Activated T-cell treated with anti-CD3 and anti-CD28 coated beads for 24 hours (primary cell): ENCODE data around the gene KIF3C.
"Not testable (repeated sequence)": the region's sequence is repeated elsewhere in the genome, so short reads cannot be mapped to it uniquely, and the experiment has no call there.

ENCODE experiments used
- DNase-seq: peaks from one replicate; pipeline ENCODE4 v3.0.0-alpha.2; 2020; ENCODE audit warnings: low read depth

KIF3C gene

GRCh38 chr2:25960396-25960795, 21.9 kb downstream of the KIF3C start:
- no peak for DNase-seq

- DNase-seq: not testable (repeated sequence)
These were observed 23.7 kb downstream of the KIF3C start for GRCh38 chr2:25958611-25959010.

GRCh38 chr2:25957743-25958142, 24.6 kb downstream of the KIF3C start:
- DNase-seq: no peak

GRCh38 chr2:25955869-25956535, 26.3 kb downstream of the KIF3C start:
- DNase-seq: no peak

GRCh38 chr2:25955036-25955435, 27.3 kb downstream of the KIF3C start:
- DNase-seq: no peak

- no peak for DNase-seq
These were observed 28.0 kb downstream of the KIF3C start for GRCh38 chr2:25954199-25954752.

- peak; percentile 54 for DNase-seq
These were observed 31.2 kb downstream of the KIF3C start for GRCh38 chr2:25951071-25951547.

GRCh38 chr2:25948437-25948836, 33.9 kb downstream of the KIF3C start:
- DNase-seq: no peak

GRCh38 chr2:25941042-25941441, 41.3 kb downstream of the KIF3C start:
- no peak for DNase-seq

- DNase-seq: no peak
These were observed 43.0 kb downstream of the KIF3C start for GRCh38 chr2:25939257-25939668.

GRCh38 chr2:25938345-25938744, 44.0 kb downstream of the KIF3C start:
- DNase-seq: no peak

- DNase-seq: no peak
These were observed 45.3 kb downstream of the KIF3C start for GRCh38 chr2:25936889-25937545.

GRCh38 chr2:25933622-25934021, 48.7 kb downstream of the KIF3C start:
- no peak for DNase-seq

GRCh38 chr2:25929789-25930473, 52.4 kb downstream of the KIF3C start:
- no peak for DNase-seq

- DNase-seq: no peak
These were observed 53.6 kb downstream of the KIF3C start for GRCh38 chr2:25928668-25929067.

GRCh38 chr2:25926984-25927756, 55.1 kb downstream of the KIF3C start:
- no peak for DNase-seq

GRCh38 chr2:25922501-25922900, 59.8 kb downstream of the KIF3C start:
- DNase-seq: no peak

GRCh38 chr2:25920786-25921415, 61.4 kb downstream of the KIF3C start:
- no peak for DNase-seq

- no peak for DNase-seq
These were observed 62.0 kb downstream of the KIF3C start for GRCh38 chr2:25920336-25920735.

GRCh38 chr2:25917832-25918231, 64.5 kb downstream of the KIF3C start:
- DNase-seq: no peak

- DNase-seq: not testable (repeated sequence)
These were observed 64.9 kb downstream of the KIF3C start for GRCh38 chr2:25917411-25917810.
